Neural crest cell (in vitro differentiated cells): Measurements from ENCODE around the gene RUFY3. TPM values are rescaled to one million over a fixed set of nuclear protein-coding genes. Genes with fewer than 3 reads are reported as not detected.
A peak's percentile ranks its signal among the peaks of the same experiment; 100 is the strongest.
"Not testable (repeated sequence)": the region's sequence is repeated elsewhere in the genome, so short reads cannot be mapped to it uniquely, and the experiment has no call there.

ENCODE experiments used
- DNase-seq: peaks from one replicate; pipeline ENCODE4 v3.0.0; 2021; ENCODE audit warnings: low read depth, mixed read lengths, low spot score
- H3K27ac Mint-ChIP-seq: one replicate; pipeline ENCODE4 v1.8.0; 2021; ENCODE audit warnings: mild to moderate bottlenecking, mixed read lengths; ENCODE audit not compliant: unreplicated experiment
- H3K27me3 Mint-ChIP-seq: 2 replicates; pipeline ENCODE4 v1.8.0; 2021; ENCODE audit warnings: low read depth, mild to moderate bottlenecking, mixed read lengths
- H3K36me3 Mint-ChIP-seq: 2 replicates; pipeline ENCODE4 v1.8.0; 2021; ENCODE audit warnings: low read depth, mild to moderate bottlenecking, mixed read lengths
- H3K4me1 Mint-ChIP-seq: 2 replicates; pipeline ENCODE4 v1.8.0; 2021; ENCODE audit warnings: mixed read lengths
- H3K4me3 Mint-ChIP-seq: one replicate; pipeline ENCODE4 v1.8.0; 2021; ENCODE audit warnings: mild to moderate bottlenecking, mixed read lengths
- H3K9me3 Mint-ChIP-seq: 2 replicates; pipeline ENCODE4 v1.8.0; 2021; ENCODE audit warnings: mixed read lengths
- total RNA-seq: library from RNA; stranded (reverse); gene quantifications from 2 replicates; pipeline ENCODE4 v1.2.1, GENCODE V29; 2021
- TF ChIP-seq, protein P1 (sequence below): fragments of 200-600 bp; sonication (generic); conservative IDR thresholded peaks from 2 replicates; pipeline ENCODE4 v1.5.0; 2021; ENCODE audit warnings: antibody characterized with exemption, mild to moderate bottlenecking

Gene RUFY3
- total RNA-seq, 1 donor from 2014 or later: 98.8 TPM

DNA sequence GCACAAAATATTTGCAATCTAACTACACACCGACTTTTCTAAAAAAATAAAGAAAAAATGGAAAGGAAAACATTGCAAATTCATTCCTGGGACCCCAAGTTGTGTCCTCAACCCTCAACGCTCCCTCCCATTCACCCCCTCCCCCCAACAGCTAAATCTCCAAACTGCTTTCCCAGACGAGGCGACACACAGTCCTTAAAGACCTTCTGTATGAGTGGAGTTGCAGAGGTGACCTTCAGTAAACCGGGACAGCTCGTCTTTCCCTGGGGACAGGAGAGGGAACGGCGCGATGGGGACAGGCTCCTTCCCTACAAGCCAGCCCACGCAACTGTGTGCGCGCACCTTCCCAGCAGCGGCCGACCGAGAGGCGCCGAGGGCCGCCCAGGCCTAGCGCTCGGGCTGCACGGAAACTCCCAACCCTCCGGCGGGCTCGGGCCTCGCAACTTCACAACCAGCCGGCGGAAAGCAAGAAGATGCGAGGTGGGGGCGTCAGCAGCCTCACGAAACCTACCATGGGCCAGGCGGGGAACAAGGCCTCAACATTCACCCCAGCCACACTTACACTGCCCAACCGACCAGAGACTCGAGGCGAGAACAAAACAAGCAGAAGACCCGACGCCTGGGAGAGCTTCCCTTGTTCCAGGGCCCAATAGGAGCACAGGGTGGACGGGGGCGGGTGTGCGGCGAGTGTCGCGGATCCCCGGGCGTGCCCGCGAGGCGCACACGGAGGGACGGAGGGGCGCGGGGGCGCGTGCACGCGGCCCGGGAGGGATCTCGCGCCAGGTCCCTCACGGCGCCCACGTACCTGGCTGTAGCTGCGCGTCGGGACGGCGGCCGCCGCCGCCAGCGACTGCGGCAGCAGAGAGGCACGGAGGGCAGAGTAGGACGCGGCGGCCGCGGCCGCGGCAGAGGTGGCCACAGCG lies 117.2 kb downstream of the RUFY3 start:
- DNase-seq: peak; percentile 43
- H3K27ac Mint-ChIP-seq: peak overlapping the region; percentile 99
- TF ChIP-seq, protein P1, sequence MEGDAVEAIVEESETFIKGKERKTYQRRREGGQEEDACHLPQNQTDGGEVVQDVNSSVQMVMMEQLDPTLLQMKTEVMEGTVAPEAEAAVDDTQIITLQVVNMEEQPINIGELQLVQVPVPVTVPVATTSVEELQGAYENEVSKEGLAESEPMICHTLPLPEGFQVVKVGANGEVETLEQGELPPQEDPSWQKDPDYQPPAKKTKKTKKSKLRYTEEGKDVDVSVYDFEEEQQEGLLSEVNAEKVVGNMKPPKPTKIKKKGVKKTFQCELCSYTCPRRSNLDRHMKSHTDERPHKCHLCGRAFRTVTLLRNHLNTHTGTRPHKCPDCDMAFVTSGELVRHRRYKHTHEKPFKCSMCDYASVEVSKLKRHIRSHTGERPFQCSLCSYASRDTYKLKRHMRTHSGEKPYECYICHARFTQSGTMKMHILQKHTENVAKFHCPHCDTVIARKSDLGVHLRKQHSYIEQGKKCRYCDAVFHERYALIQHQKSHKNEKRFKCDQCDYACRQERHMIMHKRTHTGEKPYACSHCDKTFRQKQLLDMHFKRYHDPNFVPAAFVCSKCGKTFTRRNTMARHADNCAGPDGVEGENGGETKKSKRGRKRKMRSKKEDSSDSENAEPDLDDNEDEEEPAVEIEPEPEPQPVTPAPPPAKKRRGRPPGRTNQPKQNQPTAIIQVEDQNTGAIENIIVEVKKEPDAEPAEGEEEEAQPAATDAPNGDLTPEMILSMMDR: no peak
- peaks cover 6% of the 10 kb centered on the region for H3K36me3 Mint-ChIP-seq
- peak overlapping the region; percentile 98 for H3K4me3 Mint-ChIP-seq
- no peaks in the 10 kb centered on the region for H3K27me3 Mint-ChIP-seq
- no peaks in the 10 kb centered on the region for H3K9me3 Mint-ChIP-seq
- H3K4me1 Mint-ChIP-seq: peaks cover 12% of the 10 kb centered on the region

DNA sequence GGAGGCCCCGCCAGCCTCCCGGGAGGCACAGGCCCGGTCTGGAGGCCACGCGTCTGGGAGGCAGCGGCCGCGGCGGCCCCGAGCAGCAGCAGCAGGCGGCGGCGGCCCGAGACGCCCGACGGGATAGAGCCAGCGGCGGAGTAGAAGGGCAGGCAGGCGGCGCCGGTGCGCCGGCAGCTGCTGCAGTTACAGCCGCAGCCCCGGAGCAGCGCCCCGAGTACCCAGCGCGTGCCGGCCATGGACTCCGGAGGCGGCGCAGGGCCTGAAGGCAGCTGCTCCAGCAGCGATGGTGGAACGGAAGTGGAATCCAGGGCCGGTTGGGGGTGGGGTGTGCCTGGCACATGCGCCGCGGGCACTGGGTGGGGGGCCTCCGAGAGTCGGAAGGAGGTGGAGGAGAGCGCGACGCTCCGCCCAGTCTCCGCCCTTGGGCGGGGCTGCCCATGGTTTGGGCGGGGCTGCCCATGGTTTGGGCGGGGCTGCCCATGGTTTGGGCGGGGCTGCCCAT lies 117.9 kb downstream of the RUFY3 start, which contains the start of gene GRSF1:
GRSF1 (minus strand) TSS at position 302 of the 505 bp plus-strand sequence; CDS start at position 239, 63 bp downstream.
- peak within 1 kb of the TSS; percentile 98 for H3K4me3 Mint-ChIP-seq
- H3K9me3 Mint-ChIP-seq: no peaks in the 10 kb centered on the region
- TF ChIP-seq, protein P1: no peak
- H3K27me3 Mint-ChIP-seq: no peaks in the 10 kb centered on the region
- peaks cover 6% of the 10 kb centered on the region for H3K36me3 Mint-ChIP-seq
- peak within 1 kb of the TSS; percentile 99 for H3K27ac Mint-ChIP-seq
- peaks cover 12% of the 10 kb centered on the region for H3K4me1 Mint-ChIP-seq
- DNase-seq: peak; percentile 88

DNA sequence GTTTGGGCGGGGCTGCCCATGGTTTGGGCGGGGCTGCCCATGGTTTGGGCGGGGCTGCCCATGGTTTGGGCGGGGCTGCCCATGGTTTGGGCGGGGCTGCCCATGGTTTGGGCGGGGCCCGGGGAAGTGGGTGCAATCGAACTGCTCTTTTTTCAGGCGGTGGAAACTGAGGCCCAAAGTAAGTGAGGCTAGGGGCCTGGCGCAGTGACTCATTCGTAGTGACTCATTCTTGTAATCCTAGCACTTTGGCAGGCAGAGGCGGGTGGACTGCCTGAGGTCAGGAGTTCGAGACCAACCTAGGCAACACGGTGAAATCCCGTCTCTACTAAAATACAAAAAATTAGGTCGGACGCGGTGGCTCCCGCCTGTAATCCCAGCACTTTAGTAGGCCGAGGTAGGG lies 118.4 kb downstream of the RUFY3 start:
- H3K36me3 Mint-ChIP-seq, H3K27ac Mint-ChIP-seq, H3K9me3 Mint-ChIP-seq, H3K27me3 Mint-ChIP-seq: not testable (repeated sequence)
- Mint-ChIP-seq H3K4me3 (peak overlapping the region; percentile 75), H3K4me1 (peaks cover 12% of the 10 kb centered on the region)
- DNase-seq: peak; percentile 26

DNA sequence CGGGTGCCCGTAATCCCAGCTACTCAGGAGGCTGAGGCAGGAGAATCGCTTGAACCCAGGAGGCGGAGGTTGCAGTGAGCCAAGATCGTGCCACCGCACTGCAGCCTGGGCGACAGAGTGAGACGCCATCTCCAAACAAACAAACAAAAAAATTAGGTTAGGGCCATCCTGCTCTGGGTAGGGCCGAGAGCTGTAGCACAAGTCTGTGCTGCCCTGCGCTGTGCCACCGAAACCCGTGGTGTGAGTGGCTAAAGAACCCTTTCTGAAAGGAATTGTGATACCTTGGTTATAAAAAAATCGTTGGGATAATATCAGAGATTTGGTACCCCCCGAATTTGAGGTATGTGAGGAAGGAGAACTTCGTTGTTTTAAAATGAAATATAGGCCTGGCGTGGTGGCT lies 118.9 kb downstream of the RUFY3 start:
- peaks cover 12% of the 10 kb centered on the region for H3K4me1 Mint-ChIP-seq
- H3K36me3 Mint-ChIP-seq, H3K27ac Mint-ChIP-seq, H3K9me3 Mint-ChIP-seq, H3K27me3 Mint-ChIP-seq, DNase-seq: not testable (repeated sequence)
- peak overlapping the region; percentile 65 for H3K4me3 Mint-ChIP-seq

DNA sequence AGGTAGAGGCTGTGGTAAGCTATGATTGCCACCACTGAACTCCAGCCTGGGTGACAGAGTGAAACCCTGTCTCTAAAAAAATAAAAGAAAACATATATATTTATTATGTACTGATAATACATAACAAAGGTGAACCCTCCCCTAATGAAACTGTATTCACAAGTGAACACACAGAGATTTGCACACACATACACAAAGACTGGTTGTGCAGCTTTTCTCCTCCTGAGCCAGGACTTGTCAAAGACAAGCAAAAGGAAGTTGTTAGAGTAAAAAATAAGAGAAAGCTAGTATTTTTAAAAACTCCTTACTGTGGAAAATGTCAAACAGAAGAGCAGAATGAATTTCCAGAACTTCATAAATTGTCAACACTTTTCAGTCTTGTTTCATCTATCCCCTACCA lies 119.4 kb downstream of the RUFY3 start:
- Mint-ChIP-seq H3K27me3 (no peaks in the 10 kb centered on the region), H3K9me3 (no peaks in the 10 kb centered on the region), H3K27ac (no peak overlapping the region), H3K4me3 (peak overlapping the region; percentile 70), H3K36me3 (no peaks in the 10 kb centered on the region), H3K4me1 (peaks cover 12% of the 10 kb centered on the region)
- DNase-seq: no peak
- TF ChIP-seq, protein P1: no peak

DNA sequence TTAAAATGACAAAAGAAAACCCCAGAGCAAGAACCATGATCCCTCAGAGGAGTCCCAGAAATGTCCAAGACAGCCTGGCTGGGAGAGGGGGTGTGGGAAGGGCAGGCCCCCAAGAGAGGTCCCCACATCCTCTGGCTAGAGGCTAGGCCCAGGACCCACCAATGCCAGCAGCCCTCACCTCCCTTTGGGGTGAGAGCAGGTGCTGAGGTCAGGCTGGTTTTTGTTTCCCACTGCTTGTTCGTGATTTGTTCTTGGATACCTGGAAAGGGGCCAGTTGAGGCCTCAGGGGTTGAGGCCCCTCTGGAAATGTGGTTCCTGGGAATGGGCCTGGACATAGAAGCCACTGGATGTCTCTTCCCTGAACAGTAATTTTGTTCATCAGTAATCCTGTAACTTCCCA lies 120.2 kb downstream of the RUFY3 start:
- Mint-ChIP-seq H3K4me3 (peak overlapping the region; percentile 70), H3K27me3 (no peaks in the 10 kb centered on the region)

More for the DNA sequence above, 120.2 kb downstream of the RUFY3 start:
- H3K9me3 Mint-ChIP-seq: no peaks in the 10 kb centered on the region
- peaks cover 6% of the 10 kb centered on the region for H3K4me1 Mint-ChIP-seq
- TF ChIP-seq, protein P1: no peak
- no peaks in the 10 kb centered on the region for H3K36me3 Mint-ChIP-seq
- no peak overlapping the region for H3K27ac Mint-ChIP-seq
- DNase-seq: no peak
